ENCODE results near the gene PTPN1. TPM values are rescaled to one million over a fixed set of nuclear protein-coding genes. Genes with fewer than 3 reads are reported as not detected.

PTPN1 gene
- total and polyA plus RNA-seq, 2 donors (not counting 3 experiments of a cell fraction or from before 2014, with no cell fraction given): 41.1 to 64.3 TPM

DNA sequence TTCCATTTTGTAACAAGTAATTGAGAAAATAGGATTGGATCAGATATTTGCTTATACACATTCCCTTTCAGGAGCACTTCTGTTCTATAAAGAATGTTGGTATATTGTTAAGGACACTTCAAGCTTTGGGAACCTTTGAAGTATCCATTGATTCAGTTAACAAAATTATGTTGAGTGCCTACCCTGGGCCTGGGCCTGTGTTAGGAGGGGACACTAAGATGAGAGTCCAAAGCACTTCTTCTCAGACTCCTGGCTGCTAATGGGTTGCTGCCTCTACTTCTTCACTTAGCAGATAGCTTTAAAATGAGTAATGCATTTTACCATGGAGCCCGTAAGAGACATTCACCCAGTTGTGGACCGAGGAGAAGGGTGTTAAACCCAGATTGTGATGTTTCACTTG lies 40.3 kb downstream of the PTPN1 start:
- no peaks in the 10 kb centered on the region for H4K20me1 ChIP-seq (replicated peaks; ENCODE audit: control insufficient read depth, extremely low read depth, insufficient read depth, low read length)
- no peaks in the 10 kb centered on the region for H3K27me3 ChIP-seq (ENCODE audit: control insufficient read depth in 2 of 2, insufficient read depth in 2 of 2, low read length in 2 of 2)
- H3K9me1 ChIP-seq (replicated peaks; ENCODE audit: control insufficient read depth, extremely low read depth, insufficient read depth, low read length): no peaks in the 10 kb centered on the region
- intact Hi-C loops (cut with micrococcal nuclease) (no loop called here), dilution Hi-C loops (cut with MboI; ENCODE audit: extremely low pct_ligation_motif_present, low sequenced_read_pairs) (no loop called here)
- ChIA-PET POLR2A (no interaction called here), CTCF (interaction anchor here (0.8 to 2.4 kb wide), 3 partner anchors 10 to 12 kb away, joined by 3 to 13 read pairs (median 3); no protein-coding TSS in a partner anchor)
- no peak overlapping the region for H3K27ac ChIP-seq (ENCODE audit: insufficient read depth, low read depth, low read length)
- H3K36me3 ChIP-seq (ENCODE audit: control insufficient read depth in 2 of 2, extremely low read depth in 1 of 2, insufficient read depth in 2 of 2, low read length in 2 of 2): peaks cover 2% of the 10 kb centered on the region in 2 experiments
- FAIRE-seq (no peak), DNase-seq (ENCODE audit: low read depth, low spot score) (no peak)
- H3K4me2 ChIP-seq (ENCODE audit: insufficient read depth, low read length): no peak overlapping the region
- no peak for TF ChIP-seq CTCF (IDR thresholded peaks at IDR 0.05; ENCODE audit: extremely low read depth in 1 of 2, insufficient read depth in 1 of 2, low read depth in 1 of 2, low read length in 2 of 2)
- no peak for TF ChIP-seq POLR2A (IDR thresholded peaks at IDR 0.05; ENCODE audit: low read depth, low read length)
- TF ChIP-seq, protein P1, sequence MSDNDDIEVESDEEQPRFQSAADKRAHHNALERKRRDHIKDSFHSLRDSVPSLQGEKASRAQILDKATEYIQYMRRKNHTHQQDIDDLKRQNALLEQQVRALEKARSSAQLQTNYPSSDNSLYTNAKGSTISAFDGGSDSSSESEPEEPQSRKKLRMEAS (IDR thresholded peaks at IDR 0.05; ENCODE audit: insufficient read depth, insufficient read length): no peak
- no peak for TF ChIP-seq GATA2 (IDR thresholded peaks at IDR 0.05; ENCODE audit: insufficient read depth, insufficient read length, low read depth, low read length)
- no peak for TF ChIP-seq EZH2 (IDR thresholded peaks at IDR 0.05; ENCODE audit: borderline replicate concordance, low read depth, low read length, severe bottlenecking)
- no peak for TF ChIP-seq FOS (IDR thresholded peaks at IDR 0.05; ENCODE audit: borderline replicate concordance, insufficient read depth, low read length)
- TF ChIP-seq MYC (IDR thresholded peaks at IDR 0.05; ENCODE audit: low read depth, low read length): no peak
- no peak for TF ChIP-seq JUN (IDR thresholded peaks at IDR 0.05; ENCODE audit: borderline replicate concordance, insufficient read depth, insufficient read length, low read depth)
- TF ChIP-seq POLR2AphosphoS5 (IDR thresholded peaks at IDR 0.05; ENCODE audit: insufficient read depth, low read depth, low read length): no peak
- no peak overlapping the region for H2AFZ ChIP-seq (ENCODE audit: low read depth, low read length)
- no peaks in the 10 kb centered on the region for H3K9me3 ChIP-seq (replicated peaks; ENCODE audit: control insufficient read depth, insufficient read depth, low read length)
- no TSS peak for BruUV-seq (replicated peaks)
- no peak overlapping the region for H3K4me3 ChIP-seq (replicated peaks in 1 of 3; ENCODE audit: insufficient read depth in 1 of 3, low read depth in 1 of 3, low read length in 3 of 3)
- H3K4me1 ChIP-seq (ENCODE audit: control insufficient read depth, extremely low read depth, insufficient read depth, low read length): peaks cover 5% of the 10 kb centered on the region
- H3K79me2 ChIP-seq (ENCODE audit: control insufficient read depth, insufficient read depth, low read length): peaks cover 87% of the 10 kb centered on the region
- no peak overlapping the region for H3K9ac ChIP-seq (replicated peaks; ENCODE audit: extremely low read depth, insufficient read depth, low read length)

Measured in endothelial cell of umbilical vein (primary cell).